H1 (cell line): ENCODE data around the gene MCUB.

Source experiments
- CTBP2 ChIP-seq: IDR thresholded peaks from 2 replicates; pipeline ENCODE4 v1.7.0; 2011; ENCODE audit warnings: borderline replicate concordance, mild to moderate bottlenecking, moderate library complexity, mixed read lengths, low read length; ENCODE audit not compliant: insufficient read depth, insufficient read length
- CTCF ChIP-seq, 3 experiments: IDR thresholded peaks; 1 replicate in 2 of 3; 2 replicates in 1 of 3; pipeline versions ENCODE4 v1.5.1 to v1.6.1; 2011; ENCODE audit warnings: low read length in 3 of 3, mild to moderate bottlenecking in 3 of 3, inconsistent platforms in 2 of 3, low read depth in 1 of 3, moderate library complexity in 1 of 3; ENCODE audit not compliant: insufficient read depth in 1 of 3; ENCODE audit errors: control extremely low read depth in 1 of 3
- EP300 ChIP-seq, 2 experiments: IDR thresholded peaks; 1 replicate in 1 of 2; 2 replicates in 1 of 2; pipeline ENCODE4 v1.6.1; 2011 to 2012; ENCODE audit warnings: low read depth in 2 of 2, low read length in 2 of 2, mild to moderate bottlenecking in 2 of 2, borderline replicate concordance in 1 of 2, inconsistent platforms in 1 of 2, moderate library complexity in 1 of 2
- EZH2 ChIP-seq: fragments of 200-600 bp; sonication (generic); IDR thresholded peaks from 2 replicates; pipeline ENCODE4 v1.7.1; 2012; ENCODE audit warnings: low read depth, mild to moderate bottlenecking, moderate library complexity, low read length, inconsistent platforms; ENCODE audit not compliant: severe bottlenecking
- POLR2AphosphoS5 ChIP-seq: IDR thresholded peaks from 2 replicates; pipeline ENCODE4 v1.6.1; 2011; ENCODE audit warnings: low read depth, low read length
- RXRA ChIP-seq: IDR thresholded peaks from 2 replicates; pipeline ENCODE4 v1.6.1; 2011; ENCODE audit warnings: low read depth, mild to moderate bottlenecking, low read length, moderate library complexity; ENCODE audit not compliant: insufficient read depth
- SP1 ChIP-seq: IDR thresholded peaks from 2 replicates; pipeline ENCODE4 v1.6.1; 2011; ENCODE audit warnings: low read depth, low read length
- SP2 ChIP-seq: IDR thresholded peaks from 2 replicates; pipeline ENCODE4 v1.6.1; 2012; ENCODE audit warnings: mild to moderate bottlenecking, low read length, inconsistent platforms
- SUZ12 ChIP-seq: fragments of 200-600 bp; sonication (generic); IDR thresholded peaks from 2 replicates; pipeline ENCODE4 v1.6.1; 2012; ENCODE audit warnings: mild to moderate bottlenecking, inconsistent platforms, low read length, moderate library complexity, mixed read lengths

GRCh38 chr4:109708990-109709389 is 148.9 kb downstream of the MCUB start:
- TF ChIP-seq CTCF (IDR thresholded peaks at IDR 0.05; ENCODE audit: control extremely low read depth in 1 of 3, insufficient read depth in 1 of 3, low read depth in 1 of 3, low read length in 3 of 3): no peak
- no peak for TF ChIP-seq SP1
- no peak for TF ChIP-seq RXRA
- no peak for TF ChIP-seq EZH2
- TF ChIP-seq SUZ12: no peak
- no peak for TF ChIP-seq CTBP2
- no peak for TF ChIP-seq EP300 (IDR thresholded peaks at IDR 0.05; ENCODE audit: borderline replicate concordance in 1 of 2, low read depth in 2 of 2, low read length in 2 of 2)
- no peak for TF ChIP-seq SP2
- TF ChIP-seq POLR2AphosphoS5: no peak
